RPMI7951 (cell line): ENCODE data around the gene SOCS2. TPM values are rescaled to one million over a fixed set of nuclear protein-coding genes. Genes with fewer than 3 reads are reported as not detected.

ENCODE experiments used
- total RNA-seq: library from RNA; depleted of rRNA; stranded (reverse); fragments of >200 nt; shearing (Covaris generic); gene quantifications from 2 replicates; pipeline ENCODE4 v1.2.3, GENCODE V29; 2014; rRNA removed

The SOCS2 gene
- total RNA-seq, 1 experiment from 2014 or later: 7.3 TPM

Other genes starting within 250 kb of the SOCS2 start
- gene NUDT4, start 194.8 kb upstream of the SOCS2 start, total RNA-seq: 36.0 and 40.5 TPM in 2 replicates
- 134 and 160 TPM in 2 replicates for gene UBE2N, start 130.7 kb upstream of the SOCS2 start, total RNA-seq
- 89.8 and 127 TPM in 2 replicates for gene MRPL42, start 105.2 kb upstream of the SOCS2 start, total RNA-seq
- 26.7 and 27.1 TPM in 2 replicates for gene CRADD, start 104.7 kb downstream of the SOCS2 start, total RNA-seq